Measurements from ENCODE around the gene ARHGAP18.

DNA sequence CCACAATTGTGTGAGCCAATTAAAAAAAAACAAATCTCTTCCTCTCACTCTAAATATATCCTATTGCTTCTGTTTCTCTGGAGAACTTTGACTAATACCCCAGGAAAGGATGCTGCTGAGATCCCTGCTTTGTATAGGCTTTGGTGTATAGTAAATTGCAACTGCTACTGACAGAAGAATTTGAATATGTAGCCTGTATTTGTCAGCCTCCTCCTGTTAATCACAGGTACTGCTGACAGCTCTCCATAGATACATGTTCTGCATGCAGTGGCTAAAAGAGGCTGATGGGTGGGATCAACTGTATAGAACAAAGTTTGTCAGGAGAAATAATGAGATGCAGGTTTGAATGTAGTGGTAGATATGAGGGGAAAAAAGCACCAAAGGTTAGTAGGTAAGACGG, 95.0 kb downstream of the ARHGAP18 start:
- TF ChIP-seq ZBTB33 (IDR thresholded peaks at IDR 0.05; ENCODE audit: borderline replicate concordance, low read depth) (no peak), RFX5 (IDR thresholded peaks at IDR 0.05; ENCODE audit: low read length) (no peak), EP300 (IDR thresholded peaks at IDR 0.05; ENCODE audit: borderline replicate concordance in 1 of 2, low read depth in 1 of 2, low read length in 1 of 2) (no peak), ELF1 (IDR thresholded peaks at IDR 0.05) (no peak), REST (IDR thresholded peaks at IDR 0.05; ENCODE audit: low read depth, low read length) (no peak), GABPA (IDR thresholded peaks at IDR 0.05; ENCODE audit: low read depth) (no peak), POLR2AphosphoS5 (IDR thresholded peaks at IDR 0.05; ENCODE audit: low read depth, low read length) (no peak), CHD2 (IDR thresholded peaks at IDR 0.05; ENCODE audit: low read length, partially characterized antibody) (no peak), USF1 (IDR thresholded peaks at IDR 0.05; ENCODE audit: borderline replicate concordance, low read depth) (no peak), EZH2phosphoT487 (IDR thresholded peaks at IDR 0.05; ENCODE audit: borderline replicate concordance, low read depth) (no peak), SMC3 (IDR thresholded peaks at IDR 0.05; ENCODE audit: low read depth, low read length) (no peak), TAF1 (IDR thresholded peaks at IDR 0.05; ENCODE audit: borderline replicate concordance, low read depth, low read length) (no peak), RXRA (IDR thresholded peaks at IDR 0.05; ENCODE audit: borderline replicate concordance, low read depth) (no peak)
- TF ChIP-seq, protein P1, sequence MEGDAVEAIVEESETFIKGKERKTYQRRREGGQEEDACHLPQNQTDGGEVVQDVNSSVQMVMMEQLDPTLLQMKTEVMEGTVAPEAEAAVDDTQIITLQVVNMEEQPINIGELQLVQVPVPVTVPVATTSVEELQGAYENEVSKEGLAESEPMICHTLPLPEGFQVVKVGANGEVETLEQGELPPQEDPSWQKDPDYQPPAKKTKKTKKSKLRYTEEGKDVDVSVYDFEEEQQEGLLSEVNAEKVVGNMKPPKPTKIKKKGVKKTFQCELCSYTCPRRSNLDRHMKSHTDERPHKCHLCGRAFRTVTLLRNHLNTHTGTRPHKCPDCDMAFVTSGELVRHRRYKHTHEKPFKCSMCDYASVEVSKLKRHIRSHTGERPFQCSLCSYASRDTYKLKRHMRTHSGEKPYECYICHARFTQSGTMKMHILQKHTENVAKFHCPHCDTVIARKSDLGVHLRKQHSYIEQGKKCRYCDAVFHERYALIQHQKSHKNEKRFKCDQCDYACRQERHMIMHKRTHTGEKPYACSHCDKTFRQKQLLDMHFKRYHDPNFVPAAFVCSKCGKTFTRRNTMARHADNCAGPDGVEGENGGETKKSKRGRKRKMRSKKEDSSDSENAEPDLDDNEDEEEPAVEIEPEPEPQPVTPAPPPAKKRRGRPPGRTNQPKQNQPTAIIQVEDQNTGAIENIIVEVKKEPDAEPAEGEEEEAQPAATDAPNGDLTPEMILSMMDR (IDR thresholded peaks at IDR 0.05), result no peak

Measured in SK-N-SH (cell line).